ENCODE measurements around the gene SHOC2. TPM values are rescaled to one million over a fixed set of nuclear protein-coding genes. Genes with fewer than 3 reads are reported as not detected.

The SHOC2 gene
- polyA plus RNA-seq, 1 donor from 2014 or later: 105 TPM

- no peak overlapping the region for H3K27ac Mint-ChIP-seq
Observed at GRCh38 chr10:110995301-110995700, 75.9 kb downstream of the SHOC2 start.

DNA sequence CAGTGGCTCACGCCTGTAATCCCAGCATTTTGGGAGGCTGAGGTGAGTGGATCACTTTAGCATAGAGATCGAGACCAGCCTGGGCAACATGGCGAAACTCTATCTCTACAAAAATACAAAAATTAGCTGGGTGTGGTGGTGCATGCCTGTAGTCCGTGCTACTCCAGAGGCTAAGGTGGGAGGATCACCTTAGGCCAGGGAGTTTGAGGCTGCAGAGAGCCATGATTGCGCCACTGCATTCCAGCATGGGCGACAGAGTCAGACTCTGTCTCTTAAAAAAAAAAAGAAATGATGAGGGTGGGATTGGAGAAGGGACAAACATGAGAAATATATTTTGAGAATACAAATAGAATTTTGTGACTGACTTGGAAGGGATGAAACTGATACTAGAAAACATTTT lies 76.9 kb downstream of the SHOC2 start:
- Mint-ChIP-seq H3K27ac (peak overlapping the region in 1 of 3 donors; percentile 43), H3K4me3 (no peak overlapping the region)

More at GRCh38 chr10:110995301-110995700, 75.9 kb downstream of the SHOC2 start:
- no peaks in the 10 kb centered on the region for H3K9me3 Mint-ChIP-seq
- H3K27me3 Mint-ChIP-seq: no peaks in the 10 kb centered on the region
- H3K36me3 Mint-ChIP-seq: peaks cover 3% of the 10 kb centered on the region
- H3K4me1 Mint-ChIP-seq: peaks cover 12 to 27% (median 15%) of the 10 kb centered on the region in 3 donors
- no peak overlapping the region for H3K4me3 Mint-ChIP-seq

GRCh38 chr10:111004016-111004415 lies 84.6 kb downstream of the SHOC2 start:
- H3K4me3 Mint-ChIP-seq: no peak overlapping the region
- H3K9me3 Mint-ChIP-seq: no peaks in the 10 kb centered on the region
- peaks cover 2% of the 10 kb centered on the region for H3K36me3 Mint-ChIP-seq
- no peaks in the 10 kb centered on the region for H3K27me3 Mint-ChIP-seq
- H3K4me1 Mint-ChIP-seq: peaks cover 0 to 4% (median 0%) of the 10 kb centered on the region in 3 donors
- peak overlapping the region in 1 of 3 donors; percentile 83 for H3K27ac Mint-ChIP-seq

More for the DNA sequence above, 76.9 kb downstream of the SHOC2 start:
- Mint-ChIP-seq H3K4me1 (peaks cover 11 to 19% (median 12%) of the 10 kb centered on the region in 3 donors), H3K9me3 (no peaks in the 10 kb centered on the region), H3K36me3 (no peaks in the 10 kb centered on the region), H3K27me3 (no peaks in the 10 kb centered on the region)

GRCh38 chr10:111007486-111007885 lies 88.1 kb downstream of the SHOC2 start:
- H3K36me3 Mint-ChIP-seq: peaks cover 3% of the 10 kb centered on the region
- peaks cover 0 to 2% (median 0%) of the 10 kb centered on the region in 3 donors for H3K4me1 Mint-ChIP-seq
- H3K27ac Mint-ChIP-seq: no peak overlapping the region

DNA sequence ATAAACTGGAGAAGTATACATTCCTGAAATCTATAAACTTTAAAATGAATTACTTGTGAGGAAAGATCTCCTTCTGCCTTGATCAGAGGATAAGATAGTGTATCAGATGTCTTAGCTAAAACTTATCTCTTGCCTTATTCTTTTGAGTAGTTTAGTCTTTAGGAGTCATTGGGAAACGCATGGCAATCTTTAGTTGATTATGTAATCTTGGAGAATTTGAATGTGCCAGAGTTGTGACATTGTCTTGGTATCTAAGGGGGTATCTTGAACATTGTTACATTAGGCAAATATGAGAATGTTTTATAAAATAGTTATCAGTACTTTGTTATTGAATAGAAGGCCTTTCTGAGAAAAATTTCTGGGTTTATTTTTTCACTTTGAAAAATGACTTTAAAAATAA lies 95.8 kb downstream of the SHOC2 start:
- no peaks in the 10 kb centered on the region for H3K27me3 Mint-ChIP-seq
- H3K27ac Mint-ChIP-seq: no peak overlapping the region
- peaks cover 0 to 1% (median 0%) of the 10 kb centered on the region in 3 donors for H3K4me1 Mint-ChIP-seq
- no peak overlapping the region for H3K4me3 Mint-ChIP-seq
- no peaks in the 10 kb centered on the region for H3K9me3 Mint-ChIP-seq
- peaks cover 18% of the 10 kb centered on the region for H3K36me3 Mint-ChIP-seq

More at GRCh38 chr10:111007486-111007885, 88.1 kb downstream of the SHOC2 start:
- H3K4me3 Mint-ChIP-seq: no peak overlapping the region
- H3K27me3 Mint-ChIP-seq: no peaks in the 10 kb centered on the region
- H3K9me3 Mint-ChIP-seq: no peaks in the 10 kb centered on the region

DNA sequence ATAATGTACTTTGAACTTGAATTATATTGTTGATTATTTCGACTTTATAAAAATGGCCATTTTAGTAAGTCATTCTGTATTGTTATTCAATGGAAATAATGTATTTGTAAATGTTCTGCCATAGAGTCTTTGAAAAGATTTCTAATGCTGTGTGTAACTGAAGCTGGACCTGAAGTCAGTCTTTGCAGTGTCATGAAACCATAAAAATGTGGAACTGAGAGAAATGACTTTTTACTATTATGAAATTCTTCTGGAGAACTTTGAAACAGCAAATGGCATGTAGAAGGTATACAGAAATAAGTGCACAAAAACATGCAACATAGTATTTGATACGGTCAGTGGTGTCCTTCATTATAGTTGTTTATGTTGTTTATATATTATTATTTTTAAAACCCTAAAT lies 97.7 kb downstream of the SHOC2 start:
- H3K36me3 Mint-ChIP-seq: peaks cover 22% of the 10 kb centered on the region
- H3K9me3 Mint-ChIP-seq: peaks cover 0 to 6% (median 2%) of the 10 kb centered on the region in 3 donors
- H3K27me3 Mint-ChIP-seq: no peaks in the 10 kb centered on the region

DNA sequence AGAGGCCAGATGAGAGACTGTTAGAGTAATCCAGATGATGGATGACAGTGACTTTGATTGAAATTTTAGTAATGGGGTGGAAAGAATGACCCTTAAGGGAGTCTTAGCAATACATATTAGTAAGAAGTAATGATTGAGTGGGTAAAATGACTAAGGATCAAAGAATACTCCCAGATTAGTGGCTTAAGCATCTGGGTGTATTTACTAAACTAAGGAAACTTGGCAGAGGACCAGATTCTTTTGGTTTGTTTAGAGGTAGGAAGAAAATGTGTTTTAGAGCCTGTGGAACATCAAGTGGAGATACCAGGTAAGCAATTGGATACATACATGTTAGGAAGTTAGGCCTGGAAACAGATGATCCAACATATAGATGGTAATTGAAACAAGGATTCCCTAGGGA lies 98.6 kb downstream of the SHOC2 start:
- no peak overlapping the region for H3K4me3 Mint-ChIP-seq
- peaks cover 0 to 4% (median 1%) of the 10 kb centered on the region in 3 donors for H3K4me1 Mint-ChIP-seq
- peaks cover 28% of the 10 kb centered on the region for H3K36me3 Mint-ChIP-seq
- H3K27ac Mint-ChIP-seq: no peak overlapping the region
- no peaks in the 10 kb centered on the region for H3K27me3 Mint-ChIP-seq
- peaks cover 3 to 11% (median 4%) of the 10 kb centered on the region in 3 donors for H3K9me3 Mint-ChIP-seq

More for the DNA sequence above, 97.7 kb downstream of the SHOC2 start:
- no peak overlapping the region for H3K4me3 Mint-ChIP-seq
- peaks cover 0 to 4% (median 1%) of the 10 kb centered on the region in 3 donors for H3K4me1 Mint-ChIP-seq
- no peak overlapping the region for H3K27ac Mint-ChIP-seq

DNA sequence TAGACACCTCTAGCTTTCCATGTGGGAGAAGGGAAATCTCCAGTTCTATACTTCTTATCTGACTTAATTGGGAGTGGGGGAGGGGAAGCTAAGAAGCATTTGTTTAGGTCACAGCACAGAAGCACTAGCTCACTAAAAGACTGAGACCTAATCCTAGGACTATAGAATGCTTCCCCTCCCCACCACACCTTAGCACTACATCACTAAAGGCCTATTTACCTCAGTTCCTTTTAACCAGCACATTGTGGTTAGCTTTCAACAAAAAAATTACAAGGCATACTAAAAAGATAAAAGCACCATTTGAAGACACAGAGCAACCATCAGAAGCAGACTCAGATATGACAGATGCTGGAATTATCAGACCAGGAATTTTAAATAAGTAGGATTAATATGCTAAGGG lies 103.7 kb downstream of the SHOC2 start:
- H3K4me1 Mint-ChIP-seq: peaks cover 0 to 4% (median 2%) of the 10 kb centered on the region in 3 donors
- no peak overlapping the region for H3K27ac Mint-ChIP-seq
- peaks cover 39% of the 10 kb centered on the region for H3K36me3 Mint-ChIP-seq
- no peak overlapping the region for H3K4me3 Mint-ChIP-seq
- peaks cover 4 to 36% (median 14%) of the 10 kb centered on the region in 3 donors for H3K9me3 Mint-ChIP-seq
- H3K27me3 Mint-ChIP-seq: no peaks in the 10 kb centered on the region

DNA sequence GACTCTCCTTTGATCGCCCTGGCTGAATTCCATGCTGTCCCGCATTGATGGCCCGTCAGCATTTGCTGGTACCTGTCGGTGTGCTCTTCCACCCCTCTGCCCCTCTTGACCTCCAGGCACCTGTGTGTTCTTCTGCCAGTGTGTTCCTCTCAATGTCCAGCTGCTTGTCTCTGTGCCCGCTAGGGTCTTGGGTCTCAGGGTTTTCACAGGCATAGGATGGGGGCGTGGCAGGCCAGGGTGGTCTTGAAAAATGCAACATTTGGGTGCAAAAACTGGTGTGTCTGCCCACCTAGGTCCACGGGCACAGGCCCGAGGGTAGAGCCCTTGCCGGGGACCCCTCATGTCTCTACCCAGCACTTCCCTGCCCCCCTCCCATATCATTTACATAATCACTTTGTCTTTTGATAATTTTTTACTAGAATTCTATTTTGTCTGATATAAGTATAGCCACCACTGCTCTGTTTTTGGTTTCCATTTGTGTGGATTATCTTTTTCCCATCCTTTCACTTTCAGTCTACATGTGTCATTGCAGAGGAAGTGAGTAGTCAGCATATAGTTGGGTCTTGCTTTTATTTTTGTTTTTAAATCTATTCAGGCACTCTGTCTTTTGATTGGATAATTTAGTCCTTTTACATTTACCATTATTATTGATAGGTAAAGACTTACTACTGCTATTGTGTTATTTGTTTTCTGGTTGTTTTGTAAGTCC lies 110.8 kb downstream of the SHOC2 start:
- H3K27me3 Mint-ChIP-seq: no peaks in the 10 kb centered on the region
- H3K36me3 Mint-ChIP-seq: peaks cover 19% of the 10 kb centered on the region
- H3K9me3 Mint-ChIP-seq: peaks cover 8 to 54% (median 13%) of the 10 kb centered on the region in 3 donors
- H3K4me1 Mint-ChIP-seq: peaks cover 3 to 6% (median 4%) of the 10 kb centered on the region in 3 donors
- no peak overlapping the region for H3K4me3 Mint-ChIP-seq
- no peak overlapping the region for H3K27ac Mint-ChIP-seq

DNA sequence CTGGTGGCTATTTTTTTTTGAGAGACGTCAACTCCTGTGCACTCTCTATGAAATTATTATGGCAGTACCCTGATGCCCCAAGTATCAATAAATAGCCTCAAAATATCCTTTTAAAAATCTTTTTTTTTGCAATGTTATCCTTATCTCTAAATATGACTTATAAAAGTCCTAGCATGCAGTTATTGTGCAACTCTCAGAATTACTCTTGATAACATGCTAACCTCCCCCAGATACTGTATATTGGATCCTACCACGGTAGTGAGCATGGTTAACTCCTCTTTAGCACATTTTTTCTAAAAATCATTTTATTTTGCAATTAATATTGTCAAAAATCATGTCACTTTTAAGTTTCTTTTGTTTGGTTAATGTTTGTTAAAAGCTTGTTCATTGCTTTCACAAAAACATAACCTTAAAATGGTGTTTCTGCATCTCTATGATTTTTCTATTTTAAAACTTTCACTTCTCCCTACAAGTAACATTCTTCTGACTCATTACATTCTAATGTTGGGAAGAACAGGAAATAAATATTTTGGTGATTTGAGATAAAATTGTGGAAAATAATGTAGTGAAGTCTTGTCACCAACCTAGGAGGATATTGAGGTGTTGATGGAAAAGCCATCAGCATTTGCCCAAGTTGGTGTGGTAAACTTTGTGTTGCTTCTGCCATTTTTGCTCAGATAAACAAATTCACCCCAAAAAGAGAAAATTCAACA lies 115.3 kb downstream of the SHOC2 start:
- Mint-ChIP-seq H3K4me1 (peaks cover 3 to 6% (median 3%) of the 10 kb centered on the region in 3 donors), H3K4me3 (no peak overlapping the region), H3K36me3 (peaks cover 8% of the 10 kb centered on the region), H3K27me3 (no peaks in the 10 kb centered on the region), H3K27ac (no peak overlapping the region), H3K9me3 (peaks cover 9 to 44% (median 11%) of the 10 kb centered on the region in 3 donors)

- Mint-ChIP-seq H3K27me3 (no peaks in the 10 kb centered on the region), H3K36me3 (peaks cover 7% of the 10 kb centered on the region), H3K4me3 (peak overlapping the region in 1 of 4 donors; percentile 7), H3K9me3 (peaks cover 10 to 47% (median 14%) of the 10 kb centered on the region in 3 donors), H3K4me1 (peaks cover 0 to 3% (median under 1%) of the 10 kb centered on the region in 3 donors), H3K27ac (no peak overlapping the region)
Observed at GRCh38 chr10:111035542-111035941, 116.1 kb downstream of the SHOC2 start.

DNA sequence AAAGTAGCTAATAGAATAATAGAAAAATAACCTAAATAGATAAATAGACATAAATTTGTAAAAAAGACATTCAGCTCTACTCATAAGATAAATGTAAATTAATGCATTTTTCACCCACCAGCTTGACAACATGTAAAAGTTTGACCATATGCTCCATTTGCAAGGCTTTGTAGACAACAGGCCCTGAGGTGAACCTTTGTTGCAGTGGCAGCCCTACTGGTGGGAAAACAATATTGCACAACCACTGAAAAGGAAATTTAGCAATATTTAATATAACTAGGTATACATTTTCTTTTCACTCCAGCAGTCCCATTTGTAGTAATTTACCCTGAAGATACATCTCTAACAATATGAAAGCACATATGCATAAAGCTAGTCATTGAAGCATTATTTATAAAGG lies 118.5 kb downstream of the SHOC2 start:
- Mint-ChIP-seq H3K9me3 (peaks cover 12 to 44% (median 21%) of the 10 kb centered on the region in 3 donors), H3K27me3 (no peaks in the 10 kb centered on the region), H3K27ac (peak overlapping the region in 1 of 3 donors; percentile 6), H3K4me1 (peaks cover 0 to 1% (median 0%) of the 10 kb centered on the region in 3 donors), H3K4me3 (no peak overlapping the region), H3K36me3 (peaks cover 4% of the 10 kb centered on the region)

- H3K4me3 Mint-ChIP-seq: no peak overlapping the region
- H3K36me3 Mint-ChIP-seq: peaks cover 1% of the 10 kb centered on the region
- no peaks in the 10 kb centered on the region for H3K27me3 Mint-ChIP-seq
- H3K27ac Mint-ChIP-seq: no peak overlapping the region
- H3K4me1 Mint-ChIP-seq: peaks cover 0 to 1% (median 0%) of the 10 kb centered on the region in 3 donors
- peaks cover 8 to 34% (median 20%) of the 10 kb centered on the region in 3 donors for H3K9me3 Mint-ChIP-seq
Observed at GRCh38 chr10:111039522-111039921, 120.1 kb downstream of the SHOC2 start.

GRCh38 chr10:111057006-111057405 lies 137.6 kb downstream of the SHOC2 start:
- Mint-ChIP-seq H3K4me1 (peaks cover 0 to 2% (median 0%) of the 10 kb centered on the region in 3 donors), H3K4me3 (no peak overlapping the region), H3K27me3 (peaks cover 22% of the 10 kb centered on the region), H3K36me3 (peaks cover 3% of the 10 kb centered on the region), H3K27ac (no peak overlapping the region), H3K9me3 (peaks cover 4 to 19% (median 19%) of the 10 kb centered on the region in 3 donors)
